NCI-H2107 treated with DMSO at 0.1 percent for 48 hours (cell line): ENCODE data around the gene C10orf105.

Experiments used
- DNase-seq: peaks from one replicate; lab custom pipeline; 2025; ENCODE audit not compliant: unreplicated experiment; lab: John Stamatoyannopoulos, UW

C10orf105 gene

DNA sequence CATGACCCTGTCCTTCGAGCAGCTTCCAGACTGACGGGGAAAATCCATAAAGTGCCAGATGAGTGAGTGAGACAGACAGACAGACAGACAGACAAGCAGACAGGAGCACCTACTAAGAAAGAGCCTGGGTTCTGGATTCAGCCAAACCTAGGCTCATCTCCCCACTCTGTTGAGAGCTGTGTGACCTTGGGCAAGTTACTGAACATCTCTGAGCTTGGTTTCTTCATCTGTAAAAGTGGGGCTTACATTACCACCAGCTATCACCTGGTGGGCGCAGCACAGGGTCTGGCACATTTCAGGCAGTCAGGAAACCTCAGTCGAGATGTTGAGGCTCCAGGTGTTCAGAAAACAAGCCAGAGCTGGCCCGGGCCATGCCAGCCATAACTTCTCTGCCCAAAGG lies 37.6 kb downstream of the C10orf105 start:
- no peak for DNase-seq

DNA sequence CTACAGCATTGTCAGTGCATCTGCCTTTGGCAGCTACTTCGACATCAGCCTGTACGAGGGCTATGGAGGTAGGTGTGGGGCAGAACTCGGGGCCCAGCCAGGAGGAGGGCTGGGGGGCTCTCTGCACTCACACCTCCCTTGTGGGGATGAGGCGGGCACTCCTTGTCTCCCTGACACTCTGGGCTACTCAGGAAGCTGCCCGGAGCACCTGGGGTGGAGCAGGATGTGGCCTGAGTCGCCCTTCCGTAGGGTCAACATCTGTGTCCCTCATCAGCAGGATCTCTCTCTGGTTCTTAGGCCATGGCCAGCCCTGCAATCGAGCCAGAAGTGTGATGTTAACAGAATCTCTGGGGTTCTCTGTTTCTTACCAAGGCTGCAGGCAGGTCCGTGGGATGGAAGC lies 40.2 kb downstream of the C10orf105 start:
- DNase-seq, result no peak

DNA sequence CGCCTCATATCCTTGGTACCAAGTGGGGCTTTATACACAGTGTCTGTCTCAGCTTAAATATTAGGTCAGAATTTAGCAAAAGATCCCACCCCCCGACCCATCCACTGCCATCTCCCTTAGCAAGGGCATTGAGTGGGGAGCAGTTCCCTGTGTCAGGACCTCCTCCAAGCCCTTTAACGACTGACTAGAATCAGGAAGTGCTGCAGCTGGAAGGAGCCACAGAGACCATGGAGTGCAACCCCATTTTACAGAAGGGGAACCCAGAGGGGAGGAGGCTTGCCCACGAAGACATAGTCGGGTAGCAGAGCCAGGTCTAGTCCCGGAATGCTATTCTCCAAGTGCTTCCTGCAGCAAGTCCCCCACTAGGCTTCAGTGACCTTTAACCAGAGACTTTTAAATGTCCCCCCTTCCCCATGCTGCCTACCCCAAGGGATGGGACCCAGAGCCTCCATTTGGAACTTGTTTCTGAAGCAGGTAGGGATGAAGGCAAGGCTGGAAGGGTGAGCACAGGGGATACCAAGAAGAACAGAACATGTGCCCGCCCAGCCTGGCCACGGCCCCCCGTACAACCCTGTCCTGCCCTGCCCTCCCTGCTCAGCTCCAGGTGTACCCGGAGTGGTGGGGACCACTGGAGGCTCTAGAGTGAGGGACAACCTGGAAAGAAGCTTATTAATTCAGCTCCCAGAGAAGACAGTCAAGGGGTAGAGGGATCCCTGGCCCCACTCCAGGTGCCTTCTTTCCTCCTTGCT lies 41.3 kb downstream of the C10orf105 start:
- DNase-seq, result no peak

DNA sequence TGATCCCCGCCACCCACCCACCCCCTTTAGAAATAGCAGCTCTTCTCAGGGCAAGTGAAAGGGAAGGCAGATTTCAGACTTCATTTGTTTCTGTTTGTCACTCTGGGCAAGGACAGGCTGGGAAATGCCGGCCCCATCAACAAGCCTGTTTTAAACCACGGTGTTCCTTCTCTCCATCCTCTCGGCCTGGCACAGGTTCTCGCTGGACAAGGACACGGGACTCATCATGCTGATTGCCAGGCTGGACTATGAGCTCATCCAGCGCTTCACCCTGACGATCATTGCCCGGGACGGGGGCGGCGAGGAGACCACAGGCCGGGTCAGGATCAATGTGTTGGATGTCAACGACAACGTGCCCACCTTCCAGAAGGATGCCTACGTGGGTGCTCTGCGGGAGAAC lies 42.3 kb downstream of the C10orf105 start:
- no peak for DNase-seq

DNA sequence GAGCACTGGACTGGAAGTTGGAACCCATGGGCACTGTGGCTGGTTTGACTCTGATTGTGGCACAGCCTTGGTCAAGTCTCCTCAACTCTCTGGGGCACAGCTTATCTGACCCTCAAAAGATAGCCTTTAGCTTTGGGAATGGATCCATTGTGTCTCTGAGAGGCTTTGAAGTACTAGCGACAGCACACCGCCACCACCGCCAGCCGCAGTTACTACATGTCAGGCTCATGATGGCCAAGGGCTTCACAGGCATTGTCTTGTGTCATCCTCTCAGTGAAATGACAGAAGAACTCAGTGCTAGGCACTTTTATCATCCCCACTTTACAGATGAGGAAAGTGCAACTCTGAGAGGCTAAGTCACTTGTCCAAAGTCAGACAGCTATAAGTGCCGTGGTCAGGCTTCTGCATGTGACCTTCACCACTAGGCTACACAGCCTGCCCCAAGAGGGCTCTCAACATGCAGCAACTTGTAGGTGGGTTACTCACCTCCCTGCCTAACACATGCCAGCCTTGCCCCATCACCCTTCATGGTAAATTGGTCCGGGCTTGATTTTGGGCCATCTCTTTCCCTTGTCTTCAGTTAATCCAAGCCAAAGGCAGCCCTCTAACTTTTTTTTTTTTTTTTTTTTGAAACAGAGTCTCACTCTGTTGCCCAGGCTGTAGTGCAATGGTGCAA lies 44.1 kb downstream of the C10orf105 start:
- DNase-seq, result no peak

DNA sequence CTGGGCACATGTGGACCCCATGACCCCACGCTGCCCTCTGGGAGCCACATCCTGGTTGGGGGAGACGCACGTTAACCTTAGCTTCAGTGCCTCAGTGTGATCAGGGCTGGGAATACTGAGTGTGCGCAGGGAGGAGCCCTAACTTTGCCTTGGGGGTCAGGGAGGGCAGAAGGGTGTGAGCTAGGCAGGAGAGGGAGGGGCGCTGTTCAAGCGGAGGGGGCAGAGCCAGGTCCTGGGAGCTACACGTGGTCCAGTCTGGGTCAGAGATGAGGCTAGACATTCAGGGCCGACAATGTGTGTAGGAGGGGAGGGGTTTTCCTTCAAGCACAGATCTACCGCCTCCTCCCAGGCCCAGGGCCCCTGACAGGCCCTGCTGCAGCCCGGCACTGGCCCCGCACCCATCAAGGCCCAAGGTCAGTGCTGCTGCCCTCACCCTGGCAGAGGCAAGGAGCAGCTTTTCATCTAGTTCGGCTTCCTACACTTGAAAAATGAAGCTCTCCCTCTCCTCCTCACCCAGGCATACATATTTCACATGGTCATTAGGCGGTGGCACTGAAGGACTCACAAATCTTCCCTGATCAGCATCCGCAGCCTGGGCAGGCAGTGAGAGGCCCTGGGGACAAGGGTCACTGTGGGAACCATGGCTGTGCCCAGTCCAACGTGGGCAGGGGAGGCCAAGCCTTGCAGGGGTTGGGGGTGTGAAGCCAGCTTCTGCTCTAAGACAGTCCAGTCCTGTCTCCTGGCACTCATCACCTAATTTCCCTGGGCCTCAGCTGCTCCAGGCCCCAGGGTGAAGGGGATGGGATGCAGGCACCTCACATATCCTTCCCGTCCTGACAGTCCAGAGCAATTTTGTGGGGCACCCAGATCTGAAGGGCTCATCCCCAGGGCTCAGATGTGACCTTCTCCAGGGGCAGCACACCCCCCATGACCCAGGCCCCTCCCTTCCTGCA lies 47.3 kb downstream of the C10orf105 start:
- no peak for DNase-seq

DNA sequence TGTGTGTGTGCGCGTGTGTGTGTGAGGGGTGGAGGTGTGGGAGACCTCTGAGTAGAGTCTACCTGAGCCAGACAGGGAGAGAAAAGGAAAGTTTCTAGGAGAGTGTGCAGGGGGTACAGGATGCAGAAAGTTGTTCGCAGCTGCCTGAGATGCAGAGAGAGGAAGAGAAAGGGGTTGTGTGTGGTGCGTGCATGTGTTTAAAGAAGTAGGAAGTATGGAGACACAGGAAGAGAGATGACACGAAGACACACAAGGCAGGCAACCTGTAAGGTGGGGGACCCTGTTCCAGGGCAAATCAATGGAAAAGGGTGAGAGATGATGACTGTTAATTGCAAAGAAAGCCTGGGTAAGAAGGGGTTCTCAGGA lies 52.2 kb downstream of the C10orf105 start:
- DNase-seq, result no peak

DNA sequence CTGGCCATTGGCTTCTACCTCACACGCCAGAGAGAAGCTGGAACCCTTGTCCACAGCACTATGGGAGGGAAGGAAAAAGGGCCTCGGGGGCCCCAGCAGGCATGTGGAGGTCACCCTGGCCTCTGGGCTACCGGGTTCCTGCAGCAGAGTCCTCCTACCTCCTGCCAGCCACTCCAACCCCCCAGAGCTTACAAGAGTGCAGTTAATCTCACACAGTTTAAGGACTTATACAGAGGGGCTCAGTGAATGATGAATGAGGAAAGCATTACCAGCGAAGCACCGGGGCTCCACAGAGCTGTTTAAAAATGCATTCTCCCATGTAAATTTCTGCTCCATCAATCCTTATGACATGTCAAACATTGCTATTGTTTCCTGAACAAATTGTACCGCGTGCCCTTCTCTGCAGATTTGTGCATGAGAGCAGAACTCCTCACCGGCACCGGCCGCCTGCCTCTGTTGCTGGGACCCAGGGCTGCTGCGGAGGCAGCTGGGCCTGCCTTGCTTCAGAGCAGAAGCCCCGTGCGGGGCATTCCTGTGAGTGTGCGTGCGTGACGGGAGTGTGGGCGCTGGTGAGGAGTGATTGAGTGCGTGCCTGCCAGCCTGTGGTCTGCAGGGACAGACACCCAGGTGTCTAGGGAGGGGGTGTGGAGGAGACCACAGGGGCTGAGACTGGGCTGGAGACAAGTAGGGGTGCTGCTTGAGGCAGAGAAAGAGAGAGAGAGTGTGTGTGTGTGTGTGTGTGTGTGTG lies 52.8 kb downstream of the C10orf105 start:
- DNase-seq, result peak; percentile 9

DNA sequence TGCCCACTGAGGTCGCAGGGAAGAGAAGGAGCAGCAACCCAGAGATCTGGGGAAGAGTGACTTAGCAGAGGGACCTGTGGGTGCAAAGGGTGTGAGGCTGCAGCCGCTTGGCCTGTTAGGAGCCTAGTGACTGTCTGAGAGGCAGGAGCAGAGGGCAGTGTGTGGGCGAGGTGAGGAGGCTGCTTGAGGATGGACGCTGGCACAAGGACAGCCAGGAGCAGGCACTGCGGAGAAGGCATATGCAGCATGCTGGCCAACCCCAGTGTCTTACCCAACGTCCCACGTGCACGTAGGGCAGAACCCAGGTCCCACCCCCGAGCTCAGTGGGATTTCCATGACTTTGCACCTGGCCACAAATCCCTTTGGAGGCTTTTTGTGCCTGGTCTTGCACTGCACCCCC lies 54.1 kb downstream of the C10orf105 start:
- DNase-seq, result no peak

DNA sequence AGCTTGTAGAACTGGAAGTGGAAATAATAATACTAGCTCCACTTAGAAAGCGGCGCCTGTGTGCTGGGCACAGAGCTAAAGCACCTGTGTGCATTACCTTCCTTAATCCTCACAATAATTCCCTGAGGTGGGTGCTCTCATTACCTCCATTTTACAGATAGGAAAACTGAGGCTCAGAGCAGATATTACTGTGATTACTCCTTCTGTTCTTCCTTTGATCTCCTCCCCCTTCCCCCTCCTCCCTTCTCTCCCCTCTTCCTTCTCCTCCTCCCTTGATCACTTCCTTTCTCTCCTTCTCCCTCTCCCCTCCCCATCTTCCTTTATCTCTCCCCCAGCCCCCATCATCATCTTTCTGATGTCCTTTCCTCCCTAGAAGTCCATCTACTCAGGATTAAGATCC lies 55.0 kb downstream of the C10orf105 start:
- no peak for DNase-seq

DNA sequence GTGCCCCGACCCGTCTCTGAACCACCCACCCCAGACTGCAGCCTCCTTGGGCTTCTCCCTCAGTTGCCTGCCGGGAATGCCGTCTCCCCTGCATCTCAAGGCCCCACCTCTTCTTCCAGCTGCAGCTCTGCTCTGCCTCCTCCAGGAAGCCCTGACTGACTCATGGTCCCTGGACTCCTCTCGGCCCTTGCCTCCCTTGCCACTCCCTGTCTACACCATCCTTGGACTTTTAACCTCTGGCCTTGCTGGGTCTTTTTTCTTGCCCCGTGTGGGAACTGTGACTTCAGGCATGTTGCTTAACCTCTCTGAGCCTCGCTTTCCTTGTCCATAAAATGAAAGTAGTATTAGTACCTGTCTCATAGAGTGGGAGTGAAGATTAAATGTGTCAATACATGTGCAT lies 56.3 kb downstream of the C10orf105 start:
- no peak for DNase-seq

DNA sequence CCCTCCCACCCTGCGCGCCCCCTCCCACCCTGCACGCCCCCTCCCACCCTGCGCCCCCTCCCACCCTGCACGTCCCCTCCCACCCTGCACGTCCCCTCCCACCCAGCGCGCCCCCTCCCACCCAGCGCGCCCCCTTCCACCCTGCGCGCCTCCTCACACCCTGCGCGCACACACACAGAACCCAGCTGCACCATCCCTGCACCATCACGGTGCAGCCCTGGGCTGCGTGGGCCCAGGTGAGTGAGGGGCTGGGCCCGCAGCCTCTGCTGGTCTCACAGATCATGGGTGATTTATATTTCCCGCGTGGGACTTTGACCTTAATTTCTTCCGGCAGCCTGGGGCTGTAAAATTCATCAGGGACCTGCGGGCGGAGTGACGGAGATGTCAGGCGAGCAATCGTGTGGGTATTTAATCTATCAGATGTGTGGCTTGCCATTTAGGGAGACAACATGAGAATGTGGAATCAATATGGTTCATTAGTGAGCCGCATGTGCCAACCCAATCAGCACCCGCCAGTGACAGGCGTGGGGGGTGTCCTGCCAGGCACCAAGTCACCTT lies 57.7 kb downstream of the C10orf105 start:
- no peak for DNase-seq
